Suprapubic skin (tissue), 4 donors: ENCODE data around the gene MT1A. TPM values are rescaled to one million over a fixed set of nuclear protein-coding genes. Genes with fewer than 3 reads are reported as not detected.

ENCODE experiments used
- DNase-seq, 2 donors: peaks; one replicate each; pipeline ENCODE4 v3.0.0-alpha.2; 2019; ENCODE audit warnings: low spot score in 2 of 2
- H3K27ac ChIP-seq: fragments of 200-600 bp; sonication (generic); one replicate; pipeline ENCODE4 v1.5.1; 2019
- H3K27me3 ChIP-seq: fragments of 200-600 bp; sonication (generic); one replicate; pipeline ENCODE4 v1.5.1; 2019
- H3K36me3 ChIP-seq: fragments of 200-600 bp; sonication (generic); one replicate; pipeline ENCODE4 v1.5.1; 2019
- H3K4me1 ChIP-seq: fragments of 200-600 bp; sonication (generic); one replicate; pipeline ENCODE4 v1.5.1; 2019
- H3K4me3 ChIP-seq: fragments of 200-600 bp; sonication (generic); one replicate; pipeline ENCODE4 v1.5.1; 2019; ENCODE audit warnings: mild to moderate bottlenecking
- H3K9me3 ChIP-seq: fragments of 200-600 bp; sonication (generic); one replicate; pipeline ENCODE4 v1.5.1; 2019
- CTCF ChIP-seq, 2 donors: fragments of 200-600 bp in 1 of 2; fragments of 450-650 bp in 1 of 2; sonication (generic) in 1 of 2; IDR thresholded peaks; one replicate each; pipeline ENCODE4 v1.5.1; 2016 to 2019; ENCODE audit warnings: antibody characterized with exemption in 2 of 2, mild to moderate bottlenecking in 1 of 2, moderate library complexity in 1 of 2
- EP300 ChIP-seq: sonication (generic); formaldehyde crosslinking; IDR thresholded peaks from one replicate; pipeline ENCODE4 v1.6.1; 2017; ENCODE audit warnings: antibody characterized with exemption
- POLR2A ChIP-seq, 2 donors: fragments of 450-650 bp; IDR thresholded peaks; one replicate each; pipeline ENCODE4 v1.6.1; 2017; ENCODE audit warnings: antibody characterized with exemption in 2 of 2, mild to moderate bottlenecking in 2 of 2, moderate library complexity in 2 of 2
- POLR2AphosphoS5 ChIP-seq, 3 donors: sonication (generic); formaldehyde crosslinking; IDR thresholded peaks; one replicate each; pipeline ENCODE4 v1.6.1; 2017; ENCODE audit warnings: antibody characterized with exemption in 3 of 3
- WGBS: methylation state at CpG from one replicate; pipeline ENCODE4 v1.1.5; 2018; 5-methylcytosine and 5-hydroxymethylcytosine counted together
- total RNA-seq, 4 donors: library from RNA; depleted of rRNA; stranded (reverse); fragments of >200 nt; gene quantifications; one replicate each; pipeline ENCODE4 v1.1.0, GENCODE V29; 2016

MT1A gene
- total RNA-seq, 4 donors from 2014 or later: 5.2 to 93.7 (median 29.4) TPM

DNA sequence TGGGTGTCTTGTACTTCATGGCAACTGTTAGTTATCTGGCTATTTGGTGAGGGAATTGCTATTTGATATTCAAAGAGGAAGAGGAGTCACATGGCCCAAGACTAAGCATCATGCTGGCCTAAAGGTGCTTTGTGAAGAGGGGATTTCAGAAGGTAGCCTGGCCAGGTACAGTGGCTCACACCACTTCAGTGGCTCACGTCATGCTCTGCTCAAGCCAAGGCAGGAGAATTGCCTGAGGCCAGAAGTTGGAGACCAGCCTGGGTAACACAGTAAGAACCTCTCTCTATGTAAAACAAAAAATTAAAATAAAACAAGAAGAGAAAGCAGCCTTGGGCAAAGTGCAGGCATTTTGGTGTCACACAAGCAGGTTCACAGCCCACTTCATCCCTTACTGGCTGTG lies 6.8 kb downstream of the MT1A start:
- Histone ChIP-seq H3K27me3 (peaks cover 17% of the 10 kb centered on the region), H3K4me1 (peaks cover 14% of the 10 kb centered on the region), H3K36me3 (no peaks in the 10 kb centered on the region), H3K4me3 (no peak overlapping the region), H3K9me3 (no peaks in the 10 kb centered on the region), H3K27ac (no peak overlapping the region)
- no peak for TF ChIP-seq POLR2A (IDR thresholded peaks at IDR 0.05)
- TF ChIP-seq EP300: no peak
- TF ChIP-seq CTCF (IDR thresholded peaks at IDR 0.05): no peak
- no peak for TF ChIP-seq POLR2AphosphoS5 (IDR thresholded peaks at IDR 0.05)
- no peak for DNase-seq
- 55% methylated on average over 1 of the region's 1 CpG for WGBS

GRCh38 chr16:56645838-56646237 lies 7.4 kb downstream of the MT1A start:
- no peaks in the 10 kb centered on the region for H3K36me3 ChIP-seq
- TF ChIP-seq POLR2A (IDR thresholded peaks at IDR 0.05): no peak
- no peak for TF ChIP-seq POLR2AphosphoS5 (IDR thresholded peaks at IDR 0.05)
- no peak for TF ChIP-seq EP300
- TF ChIP-seq CTCF (IDR thresholded peaks at IDR 0.05): no peak
- H3K27me3 ChIP-seq: peaks cover 18% of the 10 kb centered on the region
- no peak overlapping the region for H3K4me3 ChIP-seq
- DNase-seq: no peak
- 50% methylated on average over 1 of the region's 1 CpG for WGBS
- H3K4me1 ChIP-seq: peaks cover 14% of the 10 kb centered on the region
- H3K9me3 ChIP-seq: no peaks in the 10 kb centered on the region
- H3K27ac ChIP-seq: no peak overlapping the region

DNA sequence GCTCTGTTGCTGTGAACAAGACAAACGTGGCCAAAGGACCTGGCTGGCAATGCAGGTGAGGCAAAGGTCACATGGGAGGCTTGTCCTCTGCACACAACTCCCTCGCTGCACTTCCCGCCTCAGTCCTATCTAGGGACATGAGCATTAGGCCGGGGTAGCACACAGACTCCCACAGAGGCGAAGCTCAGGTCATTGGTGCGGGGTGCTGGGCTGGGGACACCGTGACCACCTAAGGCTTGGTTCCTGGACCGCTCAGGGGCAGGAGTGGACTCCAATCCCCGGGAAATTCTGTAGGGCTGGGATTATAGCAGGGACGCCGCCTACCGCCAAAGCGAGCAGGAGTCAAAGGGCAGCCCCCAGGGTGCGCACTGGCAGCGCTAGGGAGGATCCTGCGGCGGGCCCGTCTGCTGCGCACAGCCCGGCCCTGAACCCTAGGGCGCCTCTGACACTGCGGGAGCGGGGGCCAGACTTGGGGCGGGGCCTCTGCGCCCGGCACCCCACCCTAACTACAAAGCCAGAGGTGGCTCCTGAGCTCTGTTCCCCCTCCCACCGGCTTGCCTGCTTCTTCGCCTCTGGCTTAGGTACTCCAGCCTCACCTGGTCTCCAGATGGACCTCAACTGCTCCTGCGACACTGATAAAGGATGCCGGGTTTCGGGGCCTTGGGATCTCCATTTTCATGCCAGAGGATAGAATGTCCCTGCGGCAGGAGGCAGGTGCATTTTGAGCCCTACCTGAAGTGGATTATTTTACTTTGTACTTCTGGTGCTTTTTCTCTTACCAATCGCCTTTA lies 9.4 kb downstream of the MT1A start:
- H3K27me3 ChIP-seq: peaks cover 19% of the 10 kb centered on the region
- peak in 1 of 2 donors; percentile 70 for DNase-seq
- H3K36me3 ChIP-seq: no peaks in the 10 kb centered on the region
- no peaks in the 10 kb centered on the region for H3K9me3 ChIP-seq
- H3K27ac ChIP-seq: no peak overlapping the region
- WGBS: 66% methylated on average over 25 of the region's 33 CpGs
- TF ChIP-seq POLR2AphosphoS5 (IDR thresholded peaks at IDR 0.05) (no peak), POLR2A (IDR thresholded peaks at IDR 0.05) (no peak), CTCF (IDR thresholded peaks at IDR 0.05) (no peak), EP300 (no peak)
- H3K4me1 ChIP-seq: peaks cover 12% of the 10 kb centered on the region
- no peak overlapping the region for H3K4me3 ChIP-seq

GRCh38 chr16:56649271-56649670 lies 10.8 kb downstream of the MT1A start:
- H3K27me3 ChIP-seq: peaks cover 19% of the 10 kb centered on the region
- no peaks in the 10 kb centered on the region for H3K4me1 ChIP-seq
- 92% methylated on average over 2 of the region's 2 CpGs for WGBS
- no peak overlapping the region for H3K4me3 ChIP-seq
- H3K36me3 ChIP-seq: no peaks in the 10 kb centered on the region
- TF ChIP-seq POLR2A (IDR thresholded peaks at IDR 0.05) (no peak), EP300 (no peak), CTCF (IDR thresholded peaks at IDR 0.05) (no peak)
- no peak for DNase-seq
- no peaks in the 10 kb centered on the region for H3K9me3 ChIP-seq
- no peak overlapping the region for H3K27ac ChIP-seq

GRCh38 chr16:56649820-56650219 lies 11.4 kb downstream of the MT1A start:
- TF ChIP-seq EP300: no peak
- TF ChIP-seq CTCF (IDR thresholded peaks at IDR 0.05): no peak
- Histone ChIP-seq H3K4me3 (no peak overlapping the region), H3K4me1 (no peaks in the 10 kb centered on the region), H3K27ac (no peak overlapping the region), H3K27me3 (peaks cover 19% of the 10 kb centered on the region), H3K9me3 (no peaks in the 10 kb centered on the region), H3K36me3 (no peaks in the 10 kb centered on the region)
- no peak for DNase-seq
- 75% methylated on average over 3 of the region's 3 CpGs for WGBS
